ENCODE results near the gene MFGE8.

MFGE8 gene

DNA sequence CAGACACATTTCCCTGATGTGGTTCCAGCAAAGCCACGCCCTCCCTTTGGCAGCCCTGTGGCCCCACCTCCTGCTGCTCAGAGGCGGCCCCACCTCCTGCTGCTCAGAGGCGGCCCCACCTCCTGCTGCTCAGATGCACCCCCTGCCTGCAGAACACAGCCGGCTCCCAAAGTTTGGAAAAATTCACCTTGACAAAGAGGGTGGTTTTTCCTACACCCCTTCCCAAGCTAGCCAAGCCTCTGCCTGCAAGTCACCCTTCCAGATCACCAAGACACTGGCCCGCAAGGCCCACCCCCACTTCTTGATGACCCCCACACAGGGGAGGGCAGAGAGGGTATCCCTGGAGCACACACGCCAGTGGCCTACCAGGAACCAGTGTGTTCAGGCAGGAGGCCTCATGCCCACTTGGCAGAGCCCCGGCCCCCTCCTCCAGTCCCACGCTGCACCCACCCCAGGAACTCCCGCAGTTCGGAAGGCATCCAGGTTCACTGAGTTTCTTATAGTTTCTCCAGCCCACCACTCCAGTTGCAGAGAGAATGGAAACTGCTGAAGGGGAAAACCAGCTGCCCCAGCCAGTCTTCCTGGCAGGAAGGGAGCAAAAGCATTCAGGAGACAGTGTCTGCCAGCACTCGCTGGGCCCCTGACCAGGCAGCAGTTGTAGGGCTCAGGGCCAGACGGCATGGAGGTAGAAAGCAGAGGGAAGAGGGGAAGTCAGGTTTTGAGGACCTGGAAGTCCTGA lies 15.6 kb downstream of the MFGE8 start:
- peak; percentile 37 for DNase-seq (ENCODE audit: extremely low spot score)
- TF ChIP-seq FOXA1 (IDR thresholded peaks at IDR 0.05): no peak
- TF ChIP-seq ELF4 (IDR thresholded peaks at IDR 0.05): no peak
- TF ChIP-seq L3MBTL2 (conservative IDR thresholded peaks at IDR 0.05): no peak
- no peak for TF ChIP-seq CTBP1 (IDR thresholded peaks at IDR 0.05; ENCODE audit: borderline replicate concordance)
- TF ChIP-seq, protein P1, sequence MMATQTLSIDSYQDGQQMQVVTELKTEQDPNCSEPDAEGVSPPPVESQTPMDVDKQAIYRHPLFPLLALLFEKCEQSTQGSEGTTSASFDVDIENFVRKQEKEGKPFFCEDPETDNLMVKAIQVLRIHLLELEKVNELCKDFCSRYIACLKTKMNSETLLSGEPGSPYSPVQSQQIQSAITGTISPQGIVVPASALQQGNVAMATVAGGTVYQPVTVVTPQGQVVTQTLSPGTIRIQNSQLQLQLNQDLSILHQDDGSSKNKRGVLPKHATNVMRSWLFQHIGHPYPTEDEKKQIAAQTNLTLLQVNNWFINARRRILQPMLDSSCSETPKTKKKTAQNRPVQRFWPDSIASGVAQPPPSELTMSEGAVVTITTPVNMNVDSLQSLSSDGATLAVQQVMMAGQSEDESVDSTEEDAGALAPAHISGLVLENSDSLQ (IDR thresholded peaks at IDR 0.05): no peak
- no peak for TF ChIP-seq SUZ12 (IDR thresholded peaks at IDR 0.05)
- no peak for TF ChIP-seq ARNT (IDR thresholded peaks at IDR 0.05)
- TF ChIP-seq SP1 (IDR thresholded peaks at IDR 0.05): no peak
- no peak for TF ChIP-seq BHLHE40 (IDR thresholded peaks at IDR 0.05; ENCODE audit: borderline replicate concordance)
- TF ChIP-seq LEF1 (IDR thresholded peaks at IDR 0.05; ENCODE audit: borderline replicate concordance): no peak
- TF ChIP-seq HDGF (IDR thresholded peaks at IDR 0.05; ENCODE audit: borderline replicate concordance): no peak
- TF ChIP-seq FOXM1 (IDR thresholded peaks at IDR 0.05; ENCODE audit: borderline replicate concordance): no peak
- no peak for TF ChIP-seq NFRKB (IDR thresholded peaks at IDR 0.05)
- TF ChIP-seq FOXK2 (IDR thresholded peaks at IDR 0.05): no peak
- TF ChIP-seq TARDBP (IDR thresholded peaks at IDR 0.05): no peak
- no peak for TF ChIP-seq ZNF384 (IDR thresholded peaks at IDR 0.05)

DNA sequence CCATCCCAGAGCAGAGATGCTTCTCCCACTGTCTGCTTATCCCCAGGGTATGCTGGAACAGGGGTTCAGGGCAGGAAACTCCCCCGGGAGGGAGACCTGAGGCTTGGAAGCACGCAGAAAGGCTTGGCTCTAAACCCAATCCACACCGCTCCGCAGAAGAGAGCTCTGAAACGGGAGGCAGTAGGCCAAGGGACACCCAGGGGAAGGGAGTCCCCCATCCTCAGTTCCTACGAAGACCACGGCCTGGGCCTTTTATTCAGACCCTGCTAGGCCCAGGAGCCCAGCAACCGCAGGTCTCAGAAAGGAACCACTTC lies 16.1 kb downstream of the MFGE8 start:
- no peak for DNase-seq (ENCODE audit: extremely low spot score)
- CTCF ChIA-PET: interaction anchor here (0.6 to 1.5 kb wide), 3 partner anchors 13 to 125 kb away, joined by 3 to 6 read pairs (median 4); no protein-coding TSS in a partner anchor
- POLR2A ChIA-PET: interaction anchor here (1.9 kb wide), 1 partner anchor 15 kb away, joined by 9 read pairs; no protein-coding TSS in a partner anchor
- TF ChIP-seq FOXM1 (IDR thresholded peaks at IDR 0.05; ENCODE audit: borderline replicate concordance): no peak
- no peak for TF ChIP-seq BHLHE40 (IDR thresholded peaks at IDR 0.05; ENCODE audit: borderline replicate concordance)
- TF ChIP-seq L3MBTL2 (conservative IDR thresholded peaks at IDR 0.05): no peak
- TF ChIP-seq NFRKB (IDR thresholded peaks at IDR 0.05): no peak
- TF ChIP-seq LEF1 (IDR thresholded peaks at IDR 0.05; ENCODE audit: borderline replicate concordance): no peak

More for the DNA sequence above, 15.6 kb downstream of the MFGE8 start:
- CTCF ChIA-PET: interaction anchor here (0.6 to 1.5 kb wide), 3 partner anchors 12 to 125 kb away, joined by 3 to 6 read pairs (median 4); no protein-coding TSS in a partner anchor
- POLR2A ChIA-PET: interaction anchor here (0.8 to 1.9 kb wide), 2 partner anchors 10 to 14 kb away, joined by 3 to 9 read pairs; no protein-coding TSS in a partner anchor

- no peak for DNase-seq (ENCODE audit: extremely low spot score)
- POLR2A ChIA-PET: interaction anchor here (1.9 kb wide), 1 partner anchor 15 kb away, joined by 9 read pairs; no protein-coding TSS in a partner anchor
- TF ChIP-seq FOXK2 (IDR thresholded peaks at IDR 0.05) (no peak), FOXM1 (IDR thresholded peaks at IDR 0.05; ENCODE audit: borderline replicate concordance) (no peak), ELF4 (IDR thresholded peaks at IDR 0.05) (no peak), L3MBTL2 (conservative IDR thresholded peaks at IDR 0.05) (no peak), CTBP1 (IDR thresholded peaks at IDR 0.05; ENCODE audit: borderline replicate concordance) (no peak), SUZ12 (IDR thresholded peaks at IDR 0.05) (no peak), TARDBP (IDR thresholded peaks at IDR 0.05) (no peak), LEF1 (IDR thresholded peaks at IDR 0.05; ENCODE audit: borderline replicate concordance) (no peak), SP1 (IDR thresholded peaks at IDR 0.05) (no peak), ARNT (IDR thresholded peaks at IDR 0.05) (no peak), ZNF384 (IDR thresholded peaks at IDR 0.05) (no peak), HDGF (IDR thresholded peaks at IDR 0.05; ENCODE audit: borderline replicate concordance) (no peak), NFRKB (IDR thresholded peaks at IDR 0.05) (no peak), FOXA1 (IDR thresholded peaks at IDR 0.05) (no peak), BHLHE40 (IDR thresholded peaks at IDR 0.05; ENCODE audit: borderline replicate concordance) (no peak)
- TF ChIP-seq, protein P1 (IDR thresholded peaks at IDR 0.05): no peak
- CTCF ChIA-PET: interaction anchor here (2.1 kb wide), 1 partner anchor 9 kb away, joined by 10 read pairs; no protein-coding TSS in a partner anchor
Observed at GRCh38 chr15:88896333-88897033, 16.7 kb downstream of the MFGE8 start.

GRCh38 chr15:88894819-88895767 lies 18.1 kb downstream of the MFGE8 start, which contains the start of gene HAPLN3:
HAPLN3 (minus strand) TSS chr15:88895544; CDS start chr15:88887298, 8,246 bp downstream.
- CTCF ChIA-PET: interaction anchor here (0.5 to 2.1 kb wide), 3 partner anchors 10 to 21 kb away, joined by 3 to 10 read pairs (median 6); no protein-coding TSS in a partner anchor
- POLR2A ChIA-PET: interaction anchor here (1.9 kb wide), 1 partner anchor 17 kb away, joined by 9 read pairs; no protein-coding TSS in a partner anchor
- TF ChIP-seq HDGF (IDR thresholded peaks at IDR 0.05; ENCODE audit: borderline replicate concordance) (no peak), L3MBTL2 (conservative IDR thresholded peaks at IDR 0.05) (peak; percentile 75)
- peak; percentile 67 for DNase-seq (ENCODE audit: extremely low spot score)

- peak; percentile 87 for DNase-seq (ENCODE audit: extremely low spot score)
- no peak for TF ChIP-seq ZNF384 (IDR thresholded peaks at IDR 0.05)
- peak; percentile 71; the same call in 1 of the 2 replicates for TF ChIP-seq L3MBTL2 (conservative IDR thresholded peaks at IDR 0.05)
- ChIA-PET POLR2A (no interaction called here), CTCF (interaction anchor here (2.0 to 2.1 kb wide), 2 partner anchors 11 to 16 kb away, joined by 6 to 10 read pairs; no protein-coding TSS in a partner anchor)
Observed at GRCh38 chr15:88894348-88894818, 18.8 kb downstream of the MFGE8 start.
